ENCODE results near the gene EIF4E1B.

The EIF4E1B gene

DNA sequence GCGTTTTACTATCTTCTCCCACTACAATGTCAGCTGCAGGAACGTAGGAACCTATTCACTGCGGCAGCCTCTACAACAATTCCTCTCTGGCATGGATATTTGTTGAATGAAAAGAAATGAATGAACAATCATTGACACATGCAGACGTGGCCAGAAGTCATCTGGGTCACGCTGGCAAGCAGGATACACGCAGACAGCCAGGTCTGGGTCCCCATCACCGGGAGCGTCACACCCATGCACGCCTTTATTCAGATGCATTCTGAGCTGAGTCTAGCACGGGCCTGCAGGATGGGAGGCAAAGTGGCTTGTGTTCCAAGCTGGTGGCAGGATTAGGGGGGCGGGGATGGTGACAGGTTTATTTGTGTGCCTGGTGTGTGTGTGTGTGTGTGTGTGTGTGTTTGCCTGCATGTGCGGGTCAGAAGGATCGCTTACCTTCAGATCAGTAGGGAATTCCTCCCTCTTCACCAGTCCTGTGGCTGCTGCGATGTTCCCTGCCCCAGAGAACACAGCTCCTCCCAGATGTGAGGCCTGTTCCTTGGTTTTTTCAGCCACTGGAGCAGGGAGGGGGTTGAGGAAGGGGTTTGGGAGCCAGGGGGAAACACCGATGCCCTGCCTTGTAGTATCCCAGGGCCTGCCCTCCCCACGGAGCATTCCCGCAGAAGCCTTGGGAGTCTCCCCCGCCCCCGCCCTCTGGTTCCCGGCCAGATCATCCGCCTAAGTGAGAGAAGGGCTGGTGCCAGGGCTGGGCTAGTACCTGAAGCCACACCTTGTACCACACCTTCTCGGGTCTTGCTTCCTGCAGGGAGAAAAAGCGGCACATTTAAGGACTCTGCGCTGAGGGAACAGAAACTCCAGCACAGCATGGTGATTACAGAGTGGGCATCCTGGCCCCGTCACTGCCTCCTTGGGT, 4.3 kb upstream of the EIF4E1B start:
- no peak for DNase-seq

DNA sequence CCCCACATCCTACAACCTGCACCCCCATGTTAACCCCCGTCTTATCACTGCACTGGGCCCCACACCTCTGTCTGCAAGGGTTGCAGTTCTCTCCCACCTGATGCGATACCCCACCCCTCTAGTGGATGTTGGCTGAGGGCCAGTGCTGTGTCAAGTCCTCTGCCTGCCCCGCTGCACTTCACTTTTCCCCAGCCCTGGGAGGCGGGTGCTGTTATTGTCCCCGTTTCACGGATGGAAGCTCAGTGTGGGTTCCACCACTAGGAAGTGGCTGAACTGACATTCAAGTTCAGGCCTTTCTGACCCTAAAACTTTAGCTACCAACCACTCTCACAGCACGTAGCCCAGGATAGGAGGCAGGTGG, 3.6 kb upstream of the EIF4E1B start:
- DNase-seq = no peak

DNA sequence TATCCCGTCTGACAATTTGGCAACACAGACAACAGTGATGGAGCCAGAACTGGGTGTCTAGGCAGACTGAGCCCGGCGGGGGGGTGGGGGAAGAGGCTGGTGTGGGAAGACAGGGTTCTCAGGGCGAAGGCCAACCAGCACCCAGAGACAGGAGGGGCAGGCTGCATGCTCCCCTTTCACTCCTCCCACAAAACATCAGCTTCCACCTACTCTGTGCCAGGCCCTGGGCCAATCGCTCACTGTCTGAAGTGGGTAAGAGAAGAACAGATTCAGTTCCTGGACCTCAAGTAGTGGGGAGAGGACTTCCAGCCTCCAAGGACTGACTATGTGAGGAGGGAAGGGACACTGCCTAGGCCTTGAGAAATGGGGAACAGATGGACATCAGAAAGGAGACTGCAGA, 2.9 kb upstream of the EIF4E1B start:
- DNase-seq = no peak

DNA sequence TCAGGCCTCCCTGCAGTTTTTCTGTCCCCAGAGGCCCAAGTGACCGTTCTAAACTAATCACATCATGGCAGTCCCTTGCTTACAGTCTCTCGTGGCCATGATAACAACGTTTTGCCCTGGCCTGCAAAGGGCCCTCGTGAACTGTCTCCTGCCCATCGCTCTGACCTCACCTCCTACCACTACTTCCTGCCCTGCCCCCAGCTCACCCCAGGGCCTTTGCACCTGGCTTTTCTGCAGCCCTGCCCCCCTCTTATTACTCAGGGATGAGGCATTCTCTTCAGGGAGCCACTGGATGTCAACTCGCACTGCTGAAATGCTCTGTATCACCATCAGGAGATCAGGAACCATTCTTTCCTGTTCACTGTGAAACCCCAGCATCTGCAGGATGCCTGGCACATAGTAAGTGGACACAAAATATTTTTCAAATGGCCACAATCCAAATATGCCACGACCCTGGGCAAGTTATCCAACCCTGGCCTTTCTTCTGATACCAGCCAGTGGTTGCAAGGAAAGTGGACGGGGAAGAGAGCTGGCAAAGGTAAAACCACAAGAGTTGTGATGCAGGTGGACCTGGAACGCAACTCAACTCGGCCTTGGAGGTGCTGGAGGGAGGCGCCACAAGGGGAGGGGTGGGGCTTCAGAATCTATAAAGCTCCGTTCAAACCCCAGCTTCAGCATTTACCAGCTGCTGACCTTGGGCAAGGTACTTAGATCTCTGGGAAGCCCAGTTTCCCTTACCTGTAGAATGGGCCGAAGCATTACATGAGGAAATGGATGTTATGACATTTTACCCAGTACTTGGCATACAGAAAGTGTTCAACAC, 1.9 kb upstream of the EIF4E1B start:
- no peak for DNase-seq

DNA sequence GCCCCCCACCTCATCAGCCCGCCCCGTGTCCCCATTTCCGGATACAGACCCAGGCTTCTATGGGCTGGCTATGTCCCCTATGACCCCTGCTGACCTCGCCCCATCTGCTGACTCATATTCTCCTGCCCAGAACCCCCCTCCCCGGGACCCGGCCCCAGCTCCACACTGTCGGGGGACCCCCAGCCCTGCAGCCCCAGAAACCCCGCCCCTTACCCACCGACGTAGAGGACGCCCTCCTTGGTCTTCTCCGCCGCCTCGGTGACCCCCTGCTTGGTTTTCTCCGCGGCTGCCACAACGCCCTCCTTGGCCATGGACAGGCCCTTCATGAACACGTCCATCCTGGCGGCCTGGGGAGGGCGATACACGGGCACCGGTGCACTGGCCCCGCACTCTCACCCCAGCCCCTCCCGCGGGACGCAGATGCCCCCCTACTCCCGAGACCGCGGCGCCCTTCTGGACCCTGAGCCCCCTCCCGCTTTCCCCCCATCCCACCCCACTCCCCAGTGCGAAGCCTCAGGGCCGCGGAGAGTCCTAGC, 1.1 kb upstream of the EIF4E1B start:
- no peak for DNase-seq

DNA sequence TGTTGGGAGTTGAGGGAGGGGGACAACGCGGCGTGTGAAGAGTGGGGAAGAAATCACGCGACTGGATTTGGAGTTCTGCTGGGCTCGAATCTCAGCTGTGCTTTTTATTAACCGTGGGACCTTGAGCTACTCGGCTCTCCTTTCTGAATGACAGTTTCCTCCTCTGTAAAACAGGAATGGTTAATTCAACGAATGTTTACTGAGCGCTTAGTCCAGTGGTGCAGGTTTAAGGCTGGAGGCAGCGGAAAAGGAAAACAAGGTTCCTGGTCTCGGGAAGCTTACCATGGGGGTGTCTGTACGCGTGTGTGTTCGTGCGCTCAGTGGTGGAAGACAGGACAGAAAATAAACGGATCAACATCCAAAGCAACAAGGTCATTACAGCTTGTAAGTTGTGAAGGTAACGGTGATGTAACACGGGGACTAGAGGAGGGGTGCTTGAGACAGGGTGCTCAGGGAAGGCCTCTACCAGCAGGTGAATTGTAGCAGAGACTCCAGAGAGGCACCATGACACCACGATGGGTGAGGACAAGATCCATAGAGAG, 277 bp downstream of the EIF4E1B start:
- DNase-seq = no peak

DNA sequence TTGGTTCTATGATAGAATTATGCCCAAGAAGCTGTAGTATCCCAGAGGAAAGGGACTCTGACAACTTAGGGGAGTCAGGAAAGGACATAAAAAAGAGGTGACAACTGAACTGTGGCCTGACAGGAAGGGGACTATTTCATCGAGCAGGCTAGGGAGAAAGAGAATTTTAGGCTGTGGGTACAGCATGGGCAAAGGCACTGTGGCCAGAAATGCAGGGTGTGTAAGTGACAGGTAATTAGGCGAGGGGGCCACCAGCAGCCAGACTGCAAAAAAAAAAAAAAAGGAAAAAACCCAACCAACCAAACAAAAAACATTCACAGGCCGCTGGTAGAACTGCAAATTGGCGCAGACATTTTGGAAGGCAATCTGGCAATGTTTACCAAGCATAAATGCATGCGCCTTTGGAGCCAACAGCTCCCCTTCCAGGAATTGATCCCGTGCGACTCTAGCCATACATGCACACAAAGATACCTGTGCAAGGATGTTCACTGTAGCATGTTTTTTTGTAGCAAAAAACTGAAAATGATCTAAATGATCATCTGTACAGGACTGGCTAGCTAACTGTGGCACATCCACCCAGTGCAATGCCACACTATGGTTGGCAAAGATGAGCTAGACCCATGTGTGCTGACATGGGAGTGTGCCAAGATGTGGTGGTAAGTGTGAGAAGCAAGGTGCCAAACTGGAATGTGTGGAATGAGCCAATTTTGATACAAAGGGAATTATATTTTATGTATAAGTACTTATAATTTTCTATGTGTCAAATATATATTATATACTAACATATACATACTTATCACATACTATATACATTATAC, 1.1 kb downstream of the EIF4E1B start:
- no peak for DNase-seq

DNA sequence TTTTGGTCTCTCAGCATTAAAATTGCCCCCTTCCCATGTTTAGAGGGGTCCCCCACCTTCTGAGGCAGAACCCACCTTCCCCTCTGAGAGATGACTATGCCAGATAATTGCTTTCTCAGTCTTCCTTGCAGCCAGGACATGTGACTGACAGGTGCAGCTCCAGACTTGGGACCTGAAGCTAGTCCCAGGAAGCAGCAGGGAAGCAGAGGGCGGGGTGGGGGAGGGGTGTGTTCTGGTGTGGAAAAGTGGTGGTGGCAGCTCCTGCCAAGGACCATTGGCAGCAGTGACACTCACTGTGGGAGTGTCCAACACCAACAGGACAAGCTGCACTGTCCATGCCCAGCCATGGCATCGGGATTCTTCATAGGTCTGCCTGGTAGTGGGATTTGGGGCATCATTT, 2.3 kb downstream of the EIF4E1B start:
- no peak for DNase-seq

DNA sequence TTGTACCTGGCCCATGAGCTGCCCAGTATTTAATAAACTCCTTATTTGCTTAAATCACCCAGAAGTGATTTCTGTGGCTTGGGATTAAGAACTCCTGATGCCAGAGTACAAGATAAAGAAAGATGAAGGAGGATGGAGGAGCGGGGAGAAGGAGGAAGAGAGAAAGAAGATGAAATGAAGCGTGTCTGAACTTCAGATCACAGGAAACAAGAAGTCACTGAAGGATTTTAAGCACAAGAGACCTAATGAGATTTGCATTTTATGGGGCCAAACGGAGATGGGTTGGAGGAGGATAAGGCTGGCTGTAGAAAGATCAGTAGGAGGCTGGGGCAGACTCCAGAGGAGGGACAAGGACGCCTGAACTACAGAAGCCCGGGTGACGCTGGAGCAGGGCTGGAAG, 3.1 kb downstream of the EIF4E1B start:
- no peak for DNase-seq

DNA sequence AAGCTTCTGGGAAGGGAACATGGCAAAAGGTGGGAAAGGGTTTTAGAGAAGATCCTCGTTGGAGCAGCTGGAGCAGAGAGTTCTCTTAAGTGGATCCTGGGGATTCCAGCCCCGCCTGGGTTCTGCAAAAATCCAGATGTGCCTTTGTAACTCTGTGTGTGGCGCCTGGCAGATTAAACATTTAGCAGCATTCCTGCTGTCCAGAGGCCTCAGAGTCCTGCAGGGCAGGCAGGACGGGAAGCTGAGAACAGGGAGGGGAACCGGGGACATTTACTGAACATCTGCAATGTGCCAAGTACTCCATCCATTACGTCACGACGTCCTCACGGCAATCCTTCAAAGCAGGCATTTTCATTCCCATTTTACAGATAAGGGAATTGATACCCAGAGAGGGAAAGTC, 6.0 kb downstream of the EIF4E1B start:
- DNase-seq = no peak

DNA sequence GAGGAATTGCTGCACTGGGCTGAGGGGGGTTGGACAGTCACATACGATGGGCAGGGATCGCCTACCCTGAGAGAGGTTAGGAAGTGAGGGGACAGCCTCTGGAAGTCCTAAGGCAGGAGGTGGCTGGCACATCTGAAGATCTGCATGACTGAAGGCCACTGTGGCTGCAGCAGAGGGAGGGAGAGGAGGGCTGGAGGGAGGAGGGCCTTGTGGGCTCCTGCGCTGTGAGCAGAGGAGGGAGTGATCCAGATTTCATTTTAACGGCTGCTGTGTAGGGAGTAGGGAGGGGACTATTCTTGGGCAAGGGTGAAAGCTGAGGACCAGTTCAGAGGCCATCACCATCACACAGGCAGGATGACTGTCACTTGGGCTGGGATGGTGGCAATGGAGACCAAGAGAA, 7.1 kb downstream of the EIF4E1B start:
- no peak for DNase-seq

DNA sequence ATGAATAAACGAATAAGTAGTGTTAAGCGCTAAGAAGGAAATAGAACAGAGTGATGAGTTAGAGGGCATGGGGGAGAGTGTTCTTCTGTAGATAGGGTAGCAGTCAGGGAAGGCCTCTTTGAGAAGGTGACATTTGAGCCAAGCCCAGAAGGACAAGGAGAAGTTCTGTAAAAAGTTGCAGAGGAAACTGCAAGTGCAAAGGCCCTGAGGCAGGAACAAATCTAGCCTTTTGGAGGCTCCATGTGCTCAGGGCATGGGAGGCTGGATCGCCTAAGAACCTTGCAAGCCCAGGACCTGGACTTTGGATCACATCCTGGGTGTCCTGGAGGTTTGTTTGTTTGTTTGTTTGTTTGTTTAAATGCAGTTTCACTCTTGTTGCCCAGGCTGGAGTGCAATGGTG, 8.0 kb downstream of the EIF4E1B start:
- no peak for DNase-seq

DNA sequence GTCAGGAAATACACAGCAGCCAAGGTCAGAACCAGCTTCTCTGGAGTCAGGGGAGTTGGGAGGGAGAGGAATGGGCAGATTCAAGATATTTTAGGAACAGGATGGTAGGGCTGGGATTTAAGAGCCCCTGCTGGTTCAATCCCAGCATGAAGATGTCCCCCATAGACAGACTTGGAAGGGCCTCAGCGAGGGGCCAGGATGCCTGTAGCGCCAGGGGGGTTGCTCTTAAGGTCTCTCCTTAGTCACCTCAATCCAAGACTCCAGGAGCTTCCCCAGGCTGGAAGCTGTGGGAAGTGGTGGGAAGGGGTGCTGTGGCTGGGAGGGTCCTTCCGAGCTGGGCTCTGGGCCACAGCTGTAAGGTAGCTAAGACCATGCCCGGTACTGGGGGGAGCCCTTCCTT, 8.7 kb downstream of the EIF4E1B start:
- DNase-seq = no peak

DNA sequence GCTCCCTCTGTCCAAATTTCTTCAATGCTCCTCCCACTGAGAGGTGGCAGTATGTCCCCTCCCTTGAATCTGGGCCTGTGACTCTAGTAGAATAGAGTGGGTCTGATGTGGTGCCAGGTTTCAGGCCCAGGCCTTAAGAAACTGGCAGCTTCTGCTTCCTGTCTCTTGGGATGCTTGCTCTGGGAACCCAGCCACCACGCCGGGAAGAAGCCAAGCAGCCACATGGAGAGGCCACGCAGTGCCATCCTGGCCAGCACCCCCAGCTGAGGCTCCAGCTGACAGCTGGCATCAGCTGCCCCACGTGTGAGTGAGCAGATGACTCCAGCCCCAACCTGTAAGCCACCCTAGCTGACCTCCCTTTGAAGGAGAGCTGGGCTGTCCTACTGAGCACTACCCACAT, 9.5 kb downstream of the EIF4E1B start:
- peak in 50 of 56 donors; percentile 11 to 82 (median 52) for DNase-seq

DNA sequence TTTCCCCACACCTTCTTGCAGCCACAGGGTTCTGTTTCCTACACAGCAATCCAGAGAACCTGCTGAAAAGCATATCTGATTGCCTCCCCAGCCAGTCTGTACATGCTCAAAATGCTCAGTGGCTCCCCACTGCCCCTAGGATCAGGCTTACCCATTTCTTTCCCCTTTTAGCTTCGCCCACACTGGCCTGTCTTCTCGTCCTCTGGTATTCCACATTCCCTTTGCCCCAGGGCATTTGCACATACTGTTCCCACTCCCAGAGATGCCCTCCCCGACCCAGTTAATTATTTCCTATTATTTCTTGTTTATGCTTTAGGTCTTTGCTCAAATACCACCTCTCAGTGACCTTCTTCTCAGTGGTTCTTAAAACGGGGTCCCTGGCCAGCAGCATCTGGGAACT, 10.1 kb downstream of the EIF4E1B start:
- no peak for DNase-seq

DNA sequence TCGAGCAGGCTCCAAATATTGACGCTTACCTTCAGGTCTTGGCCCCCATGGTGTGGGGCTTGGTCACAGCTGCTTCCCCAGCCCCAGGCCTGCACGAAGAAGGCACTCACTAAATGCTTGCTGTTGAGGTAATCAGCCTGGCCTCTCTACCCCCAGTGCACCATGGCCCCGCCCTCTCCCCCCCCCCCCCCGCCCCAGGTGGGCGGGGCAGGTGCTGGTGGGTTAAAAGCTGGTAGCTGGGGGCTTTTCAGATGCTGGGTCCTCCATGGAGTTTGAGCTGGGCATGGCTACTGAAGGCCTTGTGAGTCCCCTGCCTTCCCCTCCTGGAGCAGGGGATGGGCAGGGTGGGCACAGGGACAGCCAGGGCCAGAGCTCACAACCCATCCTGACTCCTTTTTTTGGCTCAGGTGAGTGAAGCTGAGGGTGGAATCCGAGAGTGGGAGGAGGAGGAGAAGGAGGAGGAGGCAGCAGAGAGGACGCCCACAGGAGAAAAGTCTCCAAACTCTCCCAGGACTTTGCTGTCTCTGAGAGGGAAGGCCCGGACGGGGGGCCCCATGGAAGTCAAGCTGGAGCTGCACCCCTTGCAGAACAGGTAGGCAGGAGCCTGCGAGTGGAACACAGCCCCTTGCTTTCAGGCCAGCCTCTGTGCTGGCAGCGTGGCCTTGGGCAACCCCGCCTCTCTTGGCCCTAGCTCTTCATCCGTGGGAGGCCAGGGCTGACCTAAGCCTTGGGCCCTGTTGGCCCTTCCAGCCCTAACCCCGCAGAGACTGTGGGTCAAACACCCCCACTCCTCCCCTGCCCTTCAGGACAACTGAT, 12.4 kb downstream of the EIF4E1B start:
- DNase-seq = no peak

DNA sequence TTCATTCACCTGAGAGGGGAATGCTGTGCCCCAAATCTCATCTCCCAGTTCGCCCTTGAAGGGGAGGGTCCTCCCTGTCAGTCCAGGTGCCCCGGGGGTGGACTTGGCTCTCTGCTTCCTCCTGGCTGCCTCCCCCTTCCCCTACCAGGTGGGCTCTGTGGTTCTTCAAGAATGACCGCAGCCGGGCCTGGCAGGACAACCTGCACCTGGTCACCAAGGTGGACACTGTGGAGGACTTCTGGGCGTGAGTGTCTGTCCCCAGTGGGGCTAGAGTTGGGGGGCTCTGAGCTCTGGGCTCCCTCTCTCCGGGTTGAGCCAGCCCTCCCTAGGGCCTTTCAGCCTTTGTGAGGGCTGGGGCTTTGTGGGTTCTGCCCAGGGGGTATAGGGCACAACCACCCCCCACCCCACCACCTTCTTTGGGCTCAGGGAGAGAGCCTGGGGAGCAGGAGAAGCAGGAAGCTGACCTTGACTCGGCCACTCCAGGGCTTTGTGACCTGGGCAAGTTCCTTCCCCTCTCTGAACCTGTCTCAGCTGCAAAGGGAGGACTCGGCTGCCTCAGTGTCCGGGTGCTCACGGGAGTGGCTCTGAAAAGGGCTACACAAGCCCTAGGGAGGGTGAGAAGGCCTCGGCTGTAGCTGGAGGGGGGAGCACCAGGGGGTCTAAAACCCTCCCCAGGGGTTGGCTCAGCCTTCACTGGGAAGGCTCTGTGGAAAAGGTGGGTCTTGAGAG, 13.2 kb downstream of the EIF4E1B start:
- DNase-seq = no peak

DNA sequence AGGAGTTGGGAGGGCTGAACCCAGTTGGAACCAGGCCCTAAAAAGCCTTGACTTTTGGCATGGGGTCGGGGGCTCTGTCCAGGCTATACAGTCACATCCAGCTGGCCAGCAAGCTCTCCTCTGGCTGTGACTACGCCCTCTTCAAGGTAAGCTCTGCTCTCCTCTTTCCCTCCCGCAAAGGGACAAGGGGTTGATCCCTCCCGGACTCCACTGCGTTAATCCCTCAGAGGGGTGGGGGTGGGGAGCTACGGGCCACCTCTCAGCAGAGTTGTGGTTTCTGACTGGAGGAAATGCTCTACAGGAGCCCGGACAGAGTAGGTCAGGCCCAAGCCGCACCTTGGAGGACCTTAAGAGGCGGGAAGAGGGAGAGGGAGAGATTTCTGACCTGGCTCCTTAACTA, 13.8 kb downstream of the EIF4E1B start:
- DNase-seq = no peak

DNA sequence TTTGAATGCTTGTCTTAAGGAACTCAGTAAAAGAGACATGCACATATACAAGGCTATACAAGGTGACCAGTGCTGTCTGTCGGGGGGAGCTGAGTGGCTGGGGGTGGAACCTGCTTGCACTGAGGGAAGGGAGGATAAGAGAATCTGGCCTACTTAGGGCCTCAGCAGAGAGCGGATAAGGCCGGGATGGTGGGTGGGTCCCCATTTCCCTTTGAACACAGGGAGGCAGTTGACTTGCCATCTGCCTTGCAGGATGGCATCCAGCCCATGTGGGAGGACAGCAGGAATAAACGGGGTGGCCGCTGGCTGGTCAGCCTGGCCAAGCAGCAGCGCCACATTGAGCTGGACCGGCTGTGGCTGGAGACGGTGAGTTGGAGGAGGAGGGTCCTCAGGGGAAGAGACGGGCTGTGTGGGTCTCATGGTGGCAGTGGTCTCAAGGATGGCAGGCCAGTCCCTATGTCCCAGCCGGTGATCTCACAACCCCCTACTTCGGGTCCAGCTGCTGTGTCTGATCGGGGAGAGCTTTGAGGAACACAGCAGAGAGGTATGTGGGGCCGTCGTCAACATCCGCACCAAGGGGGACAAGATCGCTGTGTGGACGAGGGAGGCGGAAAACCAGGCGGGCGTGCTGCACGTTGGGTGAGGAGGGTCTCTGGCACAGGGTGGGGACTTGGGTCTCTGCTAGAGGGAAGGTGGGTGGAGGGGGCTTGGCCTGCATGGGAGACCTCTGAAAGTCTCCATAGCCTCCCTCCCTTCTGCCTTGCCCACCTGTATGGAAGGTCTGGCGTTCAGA, 14.6 kb downstream of the EIF4E1B start:
- no peak for DNase-seq

Measured in nucleus accumbens (tissue), 56 donors.